ENCODE results near the gene DUXB. TPM values are rescaled to one million over a fixed set of nuclear protein-coding genes. Genes with fewer than 3 reads are reported as not detected.

The DUXB gene
- total and polyA plus RNA-seq, 2 of the 13 experiments (the other 11 are each of a cell fraction or from before 2014, with no cell fraction given), result not detected

DNA sequence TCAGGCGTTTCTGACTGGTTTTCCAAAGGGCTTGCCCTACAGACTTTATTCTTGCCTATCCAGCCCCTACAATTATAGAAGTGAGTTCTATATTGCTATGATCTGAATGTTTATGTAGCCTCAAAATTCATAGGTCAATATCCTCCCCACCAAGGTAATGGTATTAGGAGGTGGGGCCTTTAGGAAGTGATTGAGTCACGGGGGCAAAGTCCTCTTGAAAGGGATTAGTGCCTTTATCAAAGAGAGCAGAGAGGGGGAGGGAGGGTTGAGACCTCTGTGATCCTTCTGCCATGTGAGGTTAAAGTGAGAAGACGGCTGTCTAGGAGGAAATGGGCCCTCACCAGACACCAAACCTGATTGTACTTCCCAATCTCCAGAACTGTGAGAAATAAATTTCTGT lies 26.0 kb upstream of the DUXB start (continued):
- TF ChIP-seq, protein P1, sequence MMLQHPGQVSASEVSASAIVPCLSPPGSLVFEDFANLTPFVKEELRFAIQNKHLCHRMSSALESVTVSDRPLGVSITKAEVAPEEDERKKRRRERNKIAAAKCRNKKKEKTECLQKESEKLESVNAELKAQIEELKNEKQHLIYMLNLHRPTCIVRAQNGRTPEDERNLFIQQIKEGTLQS (CRISPR knock-in tag; IDR thresholded peaks at IDR 0.05), result 0 out of 2 replicates have a peak, but pooled peaks have one; percentile 44
- TF ChIP-seq TARDBP (CRISPR knock-in tag; IDR thresholded peaks at IDR 0.05) (no peak), HCFC1 (IDR thresholded peaks at IDR 0.05; ENCODE audit: low read depth, low read length) (no peak), PITX1 (CRISPR knock-in tag; IDR thresholded peaks at IDR 0.05) (peak; percentile 97), MTA3 (CRISPR knock-in tag; IDR thresholded peaks at IDR 0.05) (no peak), MEIS2 (CRISPR knock-in tag; IDR thresholded peaks at IDR 0.05) (no peak), RFXANK (CRISPR knock-in tag; IDR thresholded peaks at IDR 0.05) (no peak), MXD3 (CRISPR knock-in tag; IDR thresholded peaks at IDR 0.05) (no peak), MBNL3 (CRISPR knock-in tag; conservative IDR thresholded peaks at IDR 0.05) (no peak), EEA1 (CRISPR knock-in tag; IDR thresholded peaks at IDR 0.05; ENCODE audit: borderline replicate concordance) (no peak), STAG1 (CRISPR knock-in tag; IDR thresholded peaks at IDR 0.05) (no peak), TFDP1 (CRISPR knock-in tag; IDR thresholded peaks at IDR 0.05; ENCODE audit: borderline replicate concordance) (no peak), ZNF503 (CRISPR knock-in tag; IDR thresholded peaks at IDR 0.05) (no peak), ZNF501 (CRISPR knock-in tag; IDR thresholded peaks at IDR 0.05) (no peak)
- TF ChIP-seq, protein P2, sequence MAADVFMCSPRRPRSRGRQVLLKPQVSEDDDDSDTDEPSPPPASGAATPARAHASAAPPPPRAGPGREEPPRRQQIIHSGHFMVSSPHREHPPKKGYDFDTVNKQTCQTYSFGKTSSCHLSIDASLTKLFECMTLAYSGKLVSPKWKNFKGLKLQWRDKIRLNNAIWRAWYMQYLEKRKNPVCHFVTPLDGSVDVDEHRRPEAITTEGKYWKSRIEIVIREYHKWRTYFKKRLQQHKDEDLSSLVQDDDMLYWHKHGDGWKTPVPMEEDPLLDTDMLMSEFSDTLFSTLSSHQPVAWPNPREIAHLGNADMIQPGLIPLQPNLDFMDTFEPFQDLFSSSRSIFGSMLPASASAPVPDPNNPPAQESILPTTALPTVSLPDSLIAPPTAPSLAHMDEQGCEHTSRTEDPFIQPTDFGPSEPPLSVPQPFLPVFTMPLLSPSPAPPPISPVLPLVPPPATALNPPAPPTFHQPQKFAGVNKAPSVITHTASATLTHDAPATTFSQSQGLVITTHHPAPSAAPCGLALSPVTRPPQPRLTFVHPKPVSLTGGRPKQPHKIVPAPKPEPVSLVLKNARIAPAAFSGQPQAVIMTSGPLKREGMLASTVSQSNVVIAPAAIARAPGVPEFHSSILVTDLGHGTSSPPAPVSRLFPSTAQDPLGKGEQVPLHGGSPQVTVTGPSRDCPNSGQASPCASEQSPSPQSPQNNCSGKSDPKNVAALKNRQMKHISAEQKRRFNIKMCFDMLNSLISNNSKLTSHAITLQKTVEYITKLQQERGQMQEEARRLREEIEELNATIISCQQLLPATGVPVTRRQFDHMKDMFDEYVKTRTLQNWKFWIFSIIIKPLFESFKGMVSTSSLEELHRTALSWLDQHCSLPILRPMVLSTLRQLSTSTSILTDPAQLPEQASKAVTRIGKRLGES (CRISPR knock-in tag; IDR thresholded peaks at IDR 0.05; ENCODE audit: borderline replicate concordance), result no peak
